Measurements from ENCODE around the gene ASB8. TPM values are rescaled to one million over a fixed set of nuclear protein-coding genes. Genes with fewer than 3 reads are reported as not detected.

Gene ASB8
- total and polyA plus RNA-seq, 9 of the 15 experiments (the other 6 are each of a cell fraction or from before 2014, with no cell fraction given), result 13.3 to 29.0 (median 19.6) TPM

GRCh38 chr12:48122065-48122834 is 35.1 kb downstream of the ASB8 start:
- Histone ChIP-seq H3K9ac (ENCODE audit: insufficient read depth in 1 of 2, low read depth in 2 of 2, low read length in 2 of 2) (no peak overlapping the region), H3K27ac (ENCODE audit: extremely low read depth, low read depth, low read length) (no peak overlapping the region), H2AFZ (ENCODE audit: low read depth, low read length) (no peak overlapping the region), H4K20me1 (replicated peaks; ENCODE audit: control insufficient read depth, insufficient read depth, low read length) (no peaks in the 10 kb centered on the region), H3K36me3 (ENCODE audit: control insufficient read depth, insufficient read depth, low read length) (peaks cover 35% of the 10 kb centered on the region; the same call in 2 of the 3 replicates), H3K9me3 (replicated peaks; ENCODE audit: control insufficient read depth, insufficient read depth, low read depth, low read length) (no peaks in the 10 kb centered on the region), H3K4me2 (ENCODE audit: insufficient read depth, low read length) (no peak overlapping the region; the same call in 1 of the 2 replicates), H3K79me2 (ENCODE audit: control insufficient read depth, insufficient read depth, low read length) (peaks cover 21% of the 10 kb centered on the region; the same call in 2 of the 3 replicates), H3K4me1 (replicated peaks in 1 of 2; ENCODE audit: control insufficient read depth in 2 of 2, insufficient read depth in 2 of 2, low read length in 2 of 2) (peaks cover 7 to 26% of the 10 kb centered on the region in 2 experiments; a peak in 4 of 5 replicates), H3K27me3 (ENCODE audit: control insufficient read depth in 2 of 2, insufficient read depth in 2 of 2, low read length in 2 of 2) (no peaks in the 10 kb centered on the region), H3K4me3 (no peak overlapping the region), H3K9me1 (ENCODE audit: control insufficient read depth, insufficient read depth, low read length) (no peaks in the 10 kb centered on the region)
- CTCF ChIA-PET (ENCODE audit: low intra/inter-chr PET ratio), result no interaction called here
- FAIRE-seq (peak; percentile 72), ATAC-seq (peak; percentile 67), DNase-seq (ENCODE audit: extremely low read depth in 1 of 4, low spot score in 3 of 4) (peak in 2 of 4 experiments; percentile 28 to 63)
- in situ Hi-C loops (cut with MboI) (no loop called here), intact Hi-C loops (cut with micrococcal nuclease) (no loop called here)
- 30% methylated on average over 2 of the region's 2 CpGs for WGBS (ENCODE audit: insufficient coverage, low coverage, missing lambda C conversion rate)
- POLR2A ChIA-PET, result interaction anchor here (0.9 to 2.3 kb wide), 2 partner anchors 11 to 17 kb away, joined by 3 to 7 read pairs; partner anchors contain the start of gene SENP1
- BruUV-seq (replicated peaks), result no TSS peak
- TF ChIP-seq ELF2 (CRISPR knock-in tag; IDR thresholded peaks at IDR 0.05) (no peak), NONO (IDR thresholded peaks at IDR 0.05; ENCODE audit: low read depth in 2 of 2, low read length in 1 of 2) (no peak), NFIC (IDR thresholded peaks at IDR 0.05) (peak; percentile 65; the same call in 1 of the 2 replicates), PTTG1 (tag; IDR thresholded peaks at IDR 0.05; ENCODE audit: low read depth) (no peak), MEIS2 (IDR thresholded peaks at IDR 0.05; ENCODE audit: partially characterized antibody) (peak; percentile 8), PHF20 (IDR thresholded peaks at IDR 0.05; ENCODE audit: partially characterized antibody) (no peak), PKNOX1 (IDR thresholded peaks at IDR 0.05) (peak; percentile 74), KDM2B (CRISPR knock-in tag; IDR thresholded peaks at IDR 0.05) (no peak), AFF1 (IDR thresholded peaks at IDR 0.05; ENCODE audit: low read depth in 1 of 2, partially characterized antibody in 2 of 2) (no peak), ID3 (CRISPR knock-in tag; IDR thresholded peaks at IDR 0.05) (no peak), ID3 (tag; IDR thresholded peaks at IDR 0.05) (no peak), USF2 (CRISPR knock-in tag; IDR thresholded peaks at IDR 0.05) (no peak), ARNT (IDR thresholded peaks at IDR 0.05) (no peak), SPI1 (IDR thresholded peaks at IDR 0.05; ENCODE audit: borderline replicate concordance, low read depth, low read length) (no peak), BMI1 (IDR thresholded peaks at IDR 0.05; ENCODE audit: low read length) (no peak)
